AG04450 (cell line): ENCODE data around the gene TTLL13. TPM values are rescaled to one million over a fixed set of nuclear protein-coding genes. Genes with fewer than 3 reads are reported as not detected.
"Not testable (repeated sequence)": the region's sequence is repeated elsewhere in the genome, so short reads cannot be mapped to it uniquely, and the experiment has no call there.

Source experiments
- CTCF ChIA-PET: fragments of 300-600, 350-600 bp; formaldehyde crosslinking; extraction: SDS; loops from one replicate; lab custom pipeline; 2022; ENCODE audit warnings: antibody characterized with exemption, inconsistent platforms; lab: Charles Lee
- POLR2A ChIA-PET: fragments of 350-600 bp; formaldehyde crosslinking; extraction: SDS; loops from one replicate; lab custom pipeline; 2021; ENCODE audit warnings: antibody characterized with exemption, inconsistent platforms; lab: Yijun Ruan, JAX
- DNase-seq: peaks from one replicate; pipeline ENCODE4 v3.0.0-alpha.2; 2011; ENCODE audit warnings: low read depth, low spot score
- H3K27ac ChIP-seq: one replicate; pipeline ENCODE4 v1.5.1; 2012; ENCODE audit warnings: low read depth, low read length, control low read depth
- H3K27me3 ChIP-seq: one replicate; pipeline ENCODE4 v1.6.0; 2012; ENCODE audit warnings: low read length; ENCODE audit not compliant: control insufficient read depth, insufficient read depth
- H3K4me3 ChIP-seq: 2 replicates; pipeline ENCODE4 v1.5.1; 2011; ENCODE audit warnings: mild to moderate bottlenecking, low read depth, low read length, control low read depth
- H3K9me3 ChIP-seq: 2 replicates; pipeline ENCODE4 v1.5.1; 2012; ENCODE audit warnings: low read length; ENCODE audit not compliant: control insufficient read depth, insufficient read depth
- polyA plus RNA-seq: library from polyadenylated mRNA; depleted of rRNA; stranded (reverse); fragments of >200 nt; gene quantifications from 2 replicates; pipeline ENCODE4 v1.2.3, GENCODE V29; 2011
- TF ChIP-seq, protein P1 (sequence below): IDR thresholded peaks from 2 replicates; pipeline ENCODE4 v1.5.1; 2011; ENCODE audit warnings: low read depth, low read length, control low read depth, inconsistent platforms

Gene TTLL13
- polyA plus RNA-seq, 1 experiment, result 0.04 TPM

DNA sequence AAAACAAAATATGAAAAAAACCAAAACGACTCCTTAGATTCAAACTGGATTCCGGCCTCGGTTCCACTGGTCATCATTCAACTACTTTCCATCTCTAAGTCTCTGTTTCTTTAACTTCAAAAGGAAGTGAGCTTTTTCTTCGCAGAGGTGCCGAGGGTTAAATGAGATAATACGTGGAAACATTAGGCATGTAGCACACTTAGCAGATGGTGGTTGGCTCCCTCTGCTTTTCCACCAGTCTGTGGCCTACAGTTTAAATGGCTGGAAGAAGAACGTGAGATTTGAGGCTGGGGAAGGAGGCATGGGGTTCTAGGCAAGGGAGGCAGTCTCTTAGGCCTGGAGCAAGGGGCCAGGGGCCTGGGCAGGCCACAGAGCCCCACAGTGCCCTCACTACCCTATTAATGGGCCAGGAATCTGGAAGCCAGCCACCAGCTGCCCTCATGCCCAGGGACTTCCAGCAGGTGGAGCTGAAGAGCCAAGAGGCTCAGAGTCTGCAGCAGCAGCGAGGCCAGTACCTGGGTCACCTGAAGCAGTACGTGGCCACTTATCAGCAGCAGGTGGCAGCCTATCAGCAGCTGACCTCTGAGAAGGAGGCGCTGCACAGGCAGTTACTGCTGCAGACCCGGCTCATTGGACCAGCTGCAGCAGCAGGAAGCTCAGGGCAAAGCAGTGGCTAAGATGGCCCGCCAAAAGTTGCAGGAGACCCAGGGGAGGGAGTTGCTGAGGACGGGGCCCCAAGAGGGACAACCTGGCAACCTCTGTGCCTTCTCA lies 43.9 kb downstream of the TTLL13 start:
- H3K27ac ChIP-seq, H3K9me3 ChIP-seq, DNase-seq, POLR2A ChIA-PET, H3K27me3 ChIP-seq, H3K4me3 ChIP-seq: not testable (repeated sequence)
- CTCF ChIA-PET, result interaction anchor here (0.6 to 3.4 kb wide), 26 partner anchors 9 to 618 kb away, joined by 3 to 34 read pairs (median 4); no protein-coding TSS in a partner anchor
- TF ChIP-seq, protein P1, sequence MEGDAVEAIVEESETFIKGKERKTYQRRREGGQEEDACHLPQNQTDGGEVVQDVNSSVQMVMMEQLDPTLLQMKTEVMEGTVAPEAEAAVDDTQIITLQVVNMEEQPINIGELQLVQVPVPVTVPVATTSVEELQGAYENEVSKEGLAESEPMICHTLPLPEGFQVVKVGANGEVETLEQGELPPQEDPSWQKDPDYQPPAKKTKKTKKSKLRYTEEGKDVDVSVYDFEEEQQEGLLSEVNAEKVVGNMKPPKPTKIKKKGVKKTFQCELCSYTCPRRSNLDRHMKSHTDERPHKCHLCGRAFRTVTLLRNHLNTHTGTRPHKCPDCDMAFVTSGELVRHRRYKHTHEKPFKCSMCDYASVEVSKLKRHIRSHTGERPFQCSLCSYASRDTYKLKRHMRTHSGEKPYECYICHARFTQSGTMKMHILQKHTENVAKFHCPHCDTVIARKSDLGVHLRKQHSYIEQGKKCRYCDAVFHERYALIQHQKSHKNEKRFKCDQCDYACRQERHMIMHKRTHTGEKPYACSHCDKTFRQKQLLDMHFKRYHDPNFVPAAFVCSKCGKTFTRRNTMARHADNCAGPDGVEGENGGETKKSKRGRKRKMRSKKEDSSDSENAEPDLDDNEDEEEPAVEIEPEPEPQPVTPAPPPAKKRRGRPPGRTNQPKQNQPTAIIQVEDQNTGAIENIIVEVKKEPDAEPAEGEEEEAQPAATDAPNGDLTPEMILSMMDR, result peak; percentile 78

DNA sequence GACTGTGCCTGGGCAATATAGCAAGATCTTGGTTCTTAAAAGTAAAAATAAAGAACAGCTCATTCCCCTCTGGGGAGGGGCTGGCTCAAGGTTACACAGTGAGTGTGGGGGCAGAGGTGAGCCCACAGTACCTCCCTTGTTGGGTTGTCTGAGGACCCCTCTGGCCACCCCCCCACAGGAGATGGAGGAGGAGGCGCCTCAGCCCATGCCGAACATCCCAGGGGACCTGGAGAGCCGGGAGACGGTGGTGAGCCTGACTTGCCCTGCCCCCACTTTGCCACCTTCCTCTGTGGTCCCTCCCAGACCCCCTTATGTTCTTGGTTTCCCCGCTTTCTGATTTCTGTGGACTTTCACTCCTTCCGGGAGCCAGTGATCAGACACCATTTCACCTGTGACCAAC lies 44.8 kb downstream of the TTLL13 start:
- ChIA-PET POLR2A (no interaction called here), CTCF (interaction anchor here (0.7 to 3.4 kb wide), 10 partner anchors 8 to 287 kb away, joined by 3 to 34 read pairs (median 4); no protein-coding TSS in a partner anchor)
- H3K9me3 ChIP-seq, result no peaks in the 10 kb centered on the region
- peaks cover 2% of the 10 kb centered on the region for H3K27me3 ChIP-seq
- TF ChIP-seq, protein P1, result no peak
- H3K27ac ChIP-seq, result no peak overlapping the region
- H3K4me3 ChIP-seq, result no peak overlapping the region
- DNase-seq, result no peak

DNA sequence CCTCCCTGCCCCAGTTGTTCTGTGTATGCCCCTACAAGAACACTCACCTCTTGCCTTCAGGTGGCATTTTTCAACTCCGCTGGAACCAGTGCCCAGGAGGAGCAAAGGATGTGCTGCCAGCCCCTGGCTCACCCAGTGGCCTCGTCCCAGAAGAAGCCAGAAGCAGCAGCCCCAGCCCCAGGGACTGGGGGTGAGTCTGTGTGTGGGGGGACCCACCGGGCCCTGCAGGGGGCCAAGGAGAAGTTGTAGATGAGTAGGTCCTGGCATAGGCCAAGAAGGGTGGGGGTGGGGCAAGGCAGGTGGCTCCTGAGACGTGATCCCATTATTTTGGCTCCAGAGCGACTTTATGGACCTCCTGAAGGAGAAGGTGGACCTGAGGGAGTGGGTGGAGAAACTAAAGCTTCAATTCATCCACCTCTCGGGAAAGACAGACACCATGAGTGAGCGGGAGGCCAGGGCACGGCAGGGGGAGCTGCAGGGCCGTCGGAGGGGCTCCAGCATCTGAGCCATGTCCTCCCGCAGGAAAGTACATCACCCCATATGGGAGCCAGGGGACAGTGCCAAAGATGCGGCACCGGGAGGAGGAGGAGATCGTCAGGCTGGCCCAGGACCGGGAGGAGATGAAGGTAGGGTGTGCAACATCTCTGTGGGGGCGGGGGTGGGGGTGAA lies 45.4 kb downstream of the TTLL13 start:
- CTCF ChIA-PET, result interaction anchor here (1.3 to 3.4 kb wide), 3 partner anchors 10 to 638 kb away, joined by 3 to 34 read pairs (median 25); partner anchors contain the start of gene HDDC3
- POLR2A ChIA-PET, result no interaction called here
- peaks cover 2% of the 10 kb centered on the region for H3K27me3 ChIP-seq
- DNase-seq, result no peak
- H3K4me3 ChIP-seq, result no peak overlapping the region
- TF ChIP-seq, protein P1, result no peak
- no peaks in the 10 kb centered on the region for H3K9me3 ChIP-seq
- no peak overlapping the region for H3K27ac ChIP-seq

DNA sequence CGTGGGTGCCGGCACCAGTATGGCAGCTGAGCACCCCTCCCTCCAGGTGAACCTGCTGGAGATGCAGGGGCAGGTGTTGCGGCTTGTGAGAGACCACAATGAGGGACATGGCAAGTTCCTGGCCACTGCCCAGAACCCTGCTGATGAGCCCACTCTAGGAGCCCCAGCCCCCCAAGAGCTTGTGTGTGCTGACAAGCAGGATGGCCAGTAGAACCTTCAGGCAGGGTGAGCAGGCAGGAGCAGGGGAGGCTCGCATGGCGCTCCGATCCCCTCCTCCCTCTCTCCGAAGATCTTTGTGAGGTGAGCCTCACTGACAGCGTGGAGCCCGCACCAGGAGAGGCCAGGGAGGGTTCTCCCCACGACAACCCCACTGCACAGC lies 45.9 kb downstream of the TTLL13 start:
- TF ChIP-seq, protein P1, result no peak
- ChIA-PET CTCF (interaction anchor here (1.3 to 3.4 kb wide), 4 partner anchors 10 to 637 kb away, joined by 3 to 34 read pairs (median 16); partner anchors contain the start of gene HDDC3), POLR2A (no interaction called here)
- DNase-seq, result no peak
- no peak overlapping the region for H3K4me3 ChIP-seq
- H3K9me3 ChIP-seq, result no peaks in the 10 kb centered on the region
- peaks cover 2% of the 10 kb centered on the region for H3K27me3 ChIP-seq
- no peak overlapping the region for H3K27ac ChIP-seq

DNA sequence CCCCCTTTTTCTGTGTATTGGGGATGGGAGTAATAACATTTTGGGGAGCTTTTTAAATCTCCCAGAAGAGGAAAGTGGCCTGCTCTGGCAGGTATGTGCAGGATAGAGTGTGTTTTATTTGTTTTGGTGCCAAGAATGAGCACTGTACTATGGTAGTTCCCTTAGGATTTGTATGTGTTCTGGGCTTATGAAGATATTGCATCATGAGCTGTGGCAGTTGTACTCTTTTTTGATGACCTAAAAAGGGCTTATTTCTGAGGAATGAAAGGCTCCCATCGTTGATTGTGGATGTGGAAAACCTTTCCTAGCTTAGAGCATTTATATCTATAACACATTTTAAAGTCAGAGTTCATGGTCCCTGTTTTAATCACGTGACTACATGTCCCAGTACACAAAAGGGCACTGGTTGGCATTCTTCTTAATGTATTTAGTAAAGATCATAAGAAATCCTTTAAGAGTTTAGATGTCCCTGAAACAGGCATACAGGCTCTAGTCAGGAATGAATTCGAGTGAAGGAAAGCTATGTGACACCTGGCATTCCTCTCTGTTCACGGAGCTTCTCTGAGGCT lies 47.0 kb downstream of the TTLL13 start:
- POLR2A ChIA-PET, H3K27me3 ChIP-seq, H3K4me3 ChIP-seq, DNase-seq, H3K27ac ChIP-seq, H3K9me3 ChIP-seq: not testable (repeated sequence)
- CTCF ChIA-PET, result interaction anchor here (0.8 to 1.5 kb wide), 3 partner anchors 10 to 185 kb away, joined by 3 to 8 read pairs (median 8); no protein-coding TSS in a partner anchor
